Suprapubic skin (tissue), 4 donors: Measurements from ENCODE around the gene MAPK7.

Source experiments
- EP300 ChIP-seq: sonication (generic); formaldehyde crosslinking; IDR thresholded peaks from one replicate; pipeline ENCODE4 v1.6.1; 2017; ENCODE audit warnings: antibody characterized with exemption
- POLR2A ChIP-seq, 2 donors: fragments of 450-650 bp; IDR thresholded peaks; one replicate each; pipeline ENCODE4 v1.6.1; 2017; ENCODE audit warnings: antibody characterized with exemption in 2 of 2, mild to moderate bottlenecking in 2 of 2, moderate library complexity in 2 of 2
- POLR2AphosphoS5 ChIP-seq, 3 donors: sonication (generic); formaldehyde crosslinking; IDR thresholded peaks; one replicate each; pipeline ENCODE4 v1.6.1; 2017; ENCODE audit warnings: antibody characterized with exemption in 3 of 3
- TF ChIP-seq, protein P1 (sequence below), 2 donors: fragments of 200-600 bp in 1 of 2; fragments of 450-650 bp in 1 of 2; sonication (generic) in 1 of 2; IDR thresholded peaks; one replicate each; pipeline ENCODE4 v1.5.1; 2016 to 2019; ENCODE audit warnings: antibody characterized with exemption in 2 of 2, mild to moderate bottlenecking in 1 of 2, moderate library complexity in 1 of 2

DNA sequence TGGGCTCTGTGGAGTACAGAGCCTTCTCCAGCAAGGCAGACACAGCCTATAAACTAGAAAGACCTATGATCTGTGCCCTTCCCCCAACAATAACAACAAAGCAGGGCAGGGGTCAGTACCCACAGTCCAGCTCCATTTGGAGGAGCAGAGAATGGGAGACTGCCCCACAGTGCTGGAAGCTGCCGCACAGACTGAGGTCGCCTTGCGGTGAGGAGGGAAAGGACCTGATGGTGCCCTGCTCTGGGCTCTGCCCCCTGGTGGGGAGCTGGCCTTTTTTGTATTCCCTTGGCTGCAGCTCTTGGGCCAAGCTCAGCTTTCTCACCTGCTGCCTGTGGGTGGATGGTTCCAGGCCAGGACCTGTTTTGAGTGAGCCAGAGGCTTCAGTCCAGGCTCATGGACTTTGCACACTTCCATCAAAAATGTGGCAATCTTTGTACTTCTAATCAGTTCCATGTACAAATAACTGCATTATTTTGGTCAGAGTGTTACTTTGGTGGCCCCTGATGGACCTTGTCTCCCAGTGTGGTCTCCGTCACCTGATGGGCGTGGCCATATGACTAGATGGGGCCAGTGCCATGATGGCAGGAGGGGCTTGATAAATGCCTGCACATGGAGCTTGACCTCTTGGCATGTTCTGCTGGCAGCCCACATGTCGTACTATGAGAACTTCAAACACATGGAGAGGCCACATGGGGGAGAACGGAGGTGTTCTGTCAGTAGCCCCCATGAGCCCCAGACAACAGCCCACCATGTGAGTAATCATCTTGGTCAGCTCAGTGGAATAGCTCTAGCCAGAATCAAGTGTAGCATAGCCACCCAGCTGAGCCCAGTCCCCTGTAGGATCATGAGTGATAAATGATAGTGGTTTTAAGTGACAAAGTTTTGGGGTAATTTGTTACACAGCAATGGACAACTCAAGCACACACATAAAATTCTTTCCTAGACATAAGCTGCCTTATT is 40.0 kb upstream of the MAPK7 start:
- TF ChIP-seq POLR2AphosphoS5 (IDR thresholded peaks at IDR 0.05), result no peak
- TF ChIP-seq, protein P1, sequence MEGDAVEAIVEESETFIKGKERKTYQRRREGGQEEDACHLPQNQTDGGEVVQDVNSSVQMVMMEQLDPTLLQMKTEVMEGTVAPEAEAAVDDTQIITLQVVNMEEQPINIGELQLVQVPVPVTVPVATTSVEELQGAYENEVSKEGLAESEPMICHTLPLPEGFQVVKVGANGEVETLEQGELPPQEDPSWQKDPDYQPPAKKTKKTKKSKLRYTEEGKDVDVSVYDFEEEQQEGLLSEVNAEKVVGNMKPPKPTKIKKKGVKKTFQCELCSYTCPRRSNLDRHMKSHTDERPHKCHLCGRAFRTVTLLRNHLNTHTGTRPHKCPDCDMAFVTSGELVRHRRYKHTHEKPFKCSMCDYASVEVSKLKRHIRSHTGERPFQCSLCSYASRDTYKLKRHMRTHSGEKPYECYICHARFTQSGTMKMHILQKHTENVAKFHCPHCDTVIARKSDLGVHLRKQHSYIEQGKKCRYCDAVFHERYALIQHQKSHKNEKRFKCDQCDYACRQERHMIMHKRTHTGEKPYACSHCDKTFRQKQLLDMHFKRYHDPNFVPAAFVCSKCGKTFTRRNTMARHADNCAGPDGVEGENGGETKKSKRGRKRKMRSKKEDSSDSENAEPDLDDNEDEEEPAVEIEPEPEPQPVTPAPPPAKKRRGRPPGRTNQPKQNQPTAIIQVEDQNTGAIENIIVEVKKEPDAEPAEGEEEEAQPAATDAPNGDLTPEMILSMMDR (IDR thresholded peaks at IDR 0.05), result peak; percentile 7 to 59
- TF ChIP-seq EP300, result no peak
- no peak for TF ChIP-seq POLR2A (IDR thresholded peaks at IDR 0.05)
